HG03064 (cell line): ENCODE measurements around the gene TBX22.
"Not testable (repeated sequence)": the region's sequence is repeated elsewhere in the genome, so short reads cannot be mapped to it uniquely, and the experiment has no call there.

Experiments used
- ATAC-seq: cut with Tn5 transposase; IDR thresholded peaks from one replicate; pipeline ENCODE4 v1.9.1; 2021; ENCODE audit warnings: low read depth; ENCODE audit not compliant: unreplicated experiment

Gene TBX22

GRCh38 chrX:80014141-80014940 lies at the start of gene TBX22:
TSS of gene TBX22 (plus strand) at chrX:80014753. CDS start at chrX:80022270, 7,517 bp downstream.
- no peak for ATAC-seq

GRCh38 chrX:79975605-79976004 lies 38.9 kb upstream of the TBX22 start:
- no peak for ATAC-seq

- ATAC-seq: no peak
Observed at GRCh38 chrX:80004458-80004857, 10.1 kb upstream of the TBX22 start.

GRCh38 chrX:80011522-80011921 lies 3.0 kb upstream of the TBX22 start:
- ATAC-seq: no peak

- ATAC-seq: no peak
Observed at GRCh38 chrX:80016182-80016581, 1.6 kb downstream of the TBX22 start.

GRCh38 chrX:80021621-80022020 lies 7.1 kb downstream of the TBX22 start:
- no peak for ATAC-seq

GRCh38 chrX:80022363-80023031 lies 7.9 kb downstream of the TBX22 start:
- ATAC-seq: no peak

GRCh38 chrX:80026116-80026515 lies 11.6 kb downstream of the TBX22 start:
- ATAC-seq: no peak

- not testable (repeated sequence) for ATAC-seq
Observed at GRCh38 chrX:80066156-80066555, 51.6 kb downstream of the TBX22 start.

- ATAC-seq: not testable (repeated sequence)
Observed at GRCh38 chrX:80075625-80076024, 61.1 kb downstream of the TBX22 start.
